Right atrium auricular region (tissue), 2 donors: ENCODE data around the gene SLC12A5. TPM values are rescaled to one million over a fixed set of nuclear protein-coding genes. Genes with fewer than 3 reads are reported as not detected.

Experiments used
- DNase-seq: peaks from one replicate; pipeline ENCODE4 v3.0.0-alpha.2; 2019; ENCODE audit warnings: low spot score
- H3K27ac ChIP-seq, 2 donors: fragments of 200-600 bp; sonication (generic); 1 replicate in 1 of 2; 2 replicates in 1 of 2; pipeline ENCODE4 v1.5.1; 2016 to 2019
- H3K27me3 ChIP-seq, 2 donors: fragments of 200-600 bp; sonication (generic); one replicate each; pipeline versions ENCODE4 v1.5.1 to v1.6.0; 2017 to 2019
- H3K36me3 ChIP-seq: fragments of 200-600 bp; sonication (generic); one replicate; pipeline ENCODE4 v1.5.1; 2016
- H3K4me1 ChIP-seq, 2 donors: fragments of 200-600 bp; sonication (generic); one replicate each; pipeline versions ENCODE4 v1.5.1 to v1.6.0; 2017 to 2019
- H3K4me3 ChIP-seq, 2 donors: fragments of 200-600 bp; sonication (generic); 1 replicate in 1 of 2; 2 replicates in 1 of 2; pipeline ENCODE4 v1.5.1; 2017 to 2019; ENCODE audit warnings: mild to moderate bottlenecking in 1 of 2, moderate library complexity in 1 of 2
- H3K9me3 ChIP-seq, 2 donors: fragments of 200-600 bp; sonication (generic); one replicate each; pipeline ENCODE4 v1.5.1; 2019
- CTCF ChIP-seq, 2 donors: fragments of 200-600 bp; sonication (generic); IDR thresholded peaks; one replicate each; pipeline ENCODE4 v1.5.1; 2019; ENCODE audit warnings: antibody characterized with exemption in 2 of 2
- total RNA-seq, 2 donors: library from RNA; depleted of rRNA; stranded (reverse); fragments of >200 nt; gene quantifications; one replicate each; pipeline ENCODE4 v1.1.0, GENCODE V29; 2016

The SLC12A5 gene
- total RNA-seq, 2 donors from 2014 or later = not detected

- no peak for DNase-seq
- no peak for TF ChIP-seq CTCF (IDR thresholded peaks at IDR 0.05)
- no peaks in the 10 kb centered on the region for H3K9me3 ChIP-seq
- no peaks in the 10 kb centered on the region for H3K27me3 ChIP-seq
- H3K27ac ChIP-seq = no peak overlapping the region
- peaks cover 0 to 8% of the 10 kb centered on the region in 2 donors for H3K4me1 ChIP-seq
- H3K4me3 ChIP-seq = no peak overlapping the region
- peaks cover 51% of the 10 kb centered on the region for H3K36me3 ChIP-seq
Observed at GRCh38 chr20:46071573-46071972, 42.6 kb downstream of the SLC12A5 start.

GRCh38 chr20:46073024-46073423 is 44.0 kb downstream of the SLC12A5 start:
- no peak overlapping the region for H3K4me3 ChIP-seq
- H3K27ac ChIP-seq = no peak overlapping the region
- H3K4me1 ChIP-seq = peaks cover 0 to 8% of the 10 kb centered on the region in 2 donors
- no peak for DNase-seq
- H3K9me3 ChIP-seq = no peaks in the 10 kb centered on the region
- TF ChIP-seq CTCF (IDR thresholded peaks at IDR 0.05) = no peak
- H3K36me3 ChIP-seq = peaks cover 48% of the 10 kb centered on the region
- H3K27me3 ChIP-seq = no peaks in the 10 kb centered on the region

GRCh38 chr20:46073443-46073842 is 44.4 kb downstream of the SLC12A5 start:
- no peak overlapping the region for H3K27ac ChIP-seq
- no peak for TF ChIP-seq CTCF (IDR thresholded peaks at IDR 0.05)
- H3K36me3 ChIP-seq = peaks cover 48% of the 10 kb centered on the region

GRCh38 chr20:46074006-46074405 is 45.0 kb downstream of the SLC12A5 start:
- no peak overlapping the region for H3K27ac ChIP-seq
- no peak for TF ChIP-seq CTCF (IDR thresholded peaks at IDR 0.05)
- peaks cover 49% of the 10 kb centered on the region for H3K36me3 ChIP-seq
- no peaks in the 10 kb centered on the region for H3K9me3 ChIP-seq
- no peak overlapping the region for H3K4me3 ChIP-seq
- H3K4me1 ChIP-seq = peaks cover 0 to 8% of the 10 kb centered on the region in 2 donors
- no peak for DNase-seq
- H3K27me3 ChIP-seq = no peaks in the 10 kb centered on the region

More at GRCh38 chr20:46073443-46073842, 44.4 kb downstream of the SLC12A5 start:
- no peaks in the 10 kb centered on the region for H3K9me3 ChIP-seq
- no peaks in the 10 kb centered on the region for H3K27me3 ChIP-seq
- H3K4me1 ChIP-seq = peaks cover 0 to 8% of the 10 kb centered on the region in 2 donors
- H3K4me3 ChIP-seq = no peak overlapping the region
- DNase-seq = no peak

- H3K36me3 ChIP-seq = peaks cover 46% of the 10 kb centered on the region
Observed at GRCh38 chr20:46076806-46077205, 47.8 kb downstream of the SLC12A5 start.

More at GRCh38 chr20:46076806-46077205, 47.8 kb downstream of the SLC12A5 start:
- Histone ChIP-seq H3K9me3 (no peaks in the 10 kb centered on the region), H3K27me3 (no peaks in the 10 kb centered on the region), H3K4me1 (peaks cover 0 to 12% of the 10 kb centered on the region in 2 donors), H3K27ac (no peak overlapping the region), H3K4me3 (no peak overlapping the region)
- no peak for TF ChIP-seq CTCF (IDR thresholded peaks at IDR 0.05)
- no peak for DNase-seq
